Stimulated activated CD4-positive, alpha-beta T cell treated with anti-CD3 and anti-CD28 coated beads, Interleukin-4, amount 100 ng/mL, for 1 hour (primary cell): ENCODE measurements around the gene RFC5.
"Not testable (repeated sequence)": the region's sequence is repeated elsewhere in the genome, so short reads cannot be mapped to it uniquely, and the experiment has no call there.

Experiments used
- DNase-seq: peaks from one replicate; pipeline ENCODE4 v3.0.0-alpha.2; 2020

The RFC5 gene

DNA sequence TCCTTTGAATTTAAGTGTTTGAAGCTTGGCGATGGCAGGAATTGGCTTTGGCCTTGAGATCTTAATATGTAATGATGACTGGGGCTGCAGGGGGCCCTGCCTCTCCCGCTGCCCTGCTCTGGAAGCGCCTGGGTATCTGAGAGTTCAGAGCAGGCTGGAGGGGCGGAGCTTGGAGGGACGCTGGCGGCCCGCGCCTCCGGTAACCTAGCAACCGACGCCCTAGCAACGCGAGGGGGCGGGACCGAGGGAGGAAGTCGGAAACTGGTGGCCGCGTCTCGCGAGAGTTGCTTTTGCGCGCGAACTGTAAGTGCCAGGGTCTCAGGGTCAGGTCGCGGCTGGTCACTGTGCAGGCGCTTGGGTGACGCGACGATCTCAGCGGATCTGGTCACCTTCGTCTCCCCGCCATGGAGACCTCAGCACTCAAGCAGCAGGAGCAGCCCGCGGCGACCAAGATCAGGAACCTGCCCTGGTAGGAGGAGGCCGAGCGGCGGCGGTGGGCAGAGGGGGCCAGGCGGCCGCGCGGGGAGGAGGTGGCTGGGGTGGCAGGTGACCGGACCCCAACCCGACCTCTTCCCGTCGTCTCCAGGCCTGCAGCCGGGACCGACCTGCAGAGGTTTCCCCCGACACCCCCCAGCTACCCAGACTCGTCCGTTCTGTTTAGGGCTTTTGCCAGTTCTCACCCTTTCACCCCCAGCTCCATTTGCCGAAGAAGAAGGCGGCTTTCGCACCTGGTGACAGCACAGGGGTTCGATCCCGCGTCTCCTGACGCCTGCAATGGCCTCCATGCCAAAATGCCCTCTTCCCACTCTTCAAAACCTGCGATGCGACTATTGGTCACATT is at the start of gene RFC5:
Gene RFC5, plus strand, starts transcription at position 280 of the 841 bp plus-strand sequence. Its CDS starts 125 bp downstream, at position 405.
- peak; percentile 99 for DNase-seq

DNA sequence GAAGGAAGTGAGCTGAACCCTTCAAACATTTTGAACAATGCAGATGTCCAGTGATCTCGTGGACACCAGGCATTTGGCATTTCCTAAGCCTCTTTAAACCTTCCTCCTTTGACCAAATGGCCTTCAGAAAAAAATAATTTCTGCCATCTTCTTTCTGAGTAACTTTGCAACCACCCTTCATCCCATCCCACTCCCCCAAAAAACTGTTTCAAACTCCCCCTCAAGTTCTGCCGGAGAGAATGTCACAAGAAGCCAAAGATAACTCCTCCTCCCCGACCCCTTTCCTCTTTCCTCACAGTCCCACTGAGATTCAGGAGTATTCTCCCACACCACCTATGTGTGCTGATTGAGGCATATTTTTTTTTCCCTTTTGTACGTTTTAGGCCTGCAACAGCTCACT is 49.5 kb upstream of the RFC5 start:
- DNase-seq: no peak

GRCh38 chr12:117967512-117967911 is 49.0 kb upstream of the RFC5 start:
- no peak for DNase-seq

DNA sequence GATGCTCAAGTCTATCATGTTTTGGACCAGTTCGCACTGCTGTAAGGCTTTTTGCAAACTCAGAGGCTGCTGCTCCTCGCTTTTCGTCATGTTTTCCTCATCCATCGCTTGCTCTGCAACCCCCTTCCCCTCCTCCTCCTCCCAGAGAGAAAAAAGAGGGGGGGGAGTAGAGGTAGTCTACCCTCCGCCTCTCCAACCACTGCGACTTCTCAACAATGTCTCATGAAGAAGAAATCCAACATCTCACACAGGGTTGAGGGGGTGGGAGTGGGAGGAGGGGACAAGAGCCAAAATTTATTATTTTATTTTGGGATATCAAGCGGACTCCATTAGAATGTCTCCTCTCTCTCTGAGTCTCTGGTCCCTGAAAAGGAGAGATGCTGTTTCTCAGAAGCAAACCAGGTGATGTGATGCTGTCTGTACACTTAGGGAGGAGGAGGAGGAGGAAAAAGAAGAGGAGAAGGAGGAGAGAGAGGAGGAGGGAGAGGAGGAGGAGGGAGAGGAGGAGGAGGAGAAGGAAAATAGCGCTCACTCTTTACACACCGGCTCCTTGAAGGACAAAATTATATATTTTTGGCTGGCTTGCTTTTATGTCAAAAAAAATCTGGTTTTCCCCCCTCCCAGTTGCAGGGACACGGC is 48.2 kb upstream of the RFC5 start:
- DNase-seq: no peak

DNA sequence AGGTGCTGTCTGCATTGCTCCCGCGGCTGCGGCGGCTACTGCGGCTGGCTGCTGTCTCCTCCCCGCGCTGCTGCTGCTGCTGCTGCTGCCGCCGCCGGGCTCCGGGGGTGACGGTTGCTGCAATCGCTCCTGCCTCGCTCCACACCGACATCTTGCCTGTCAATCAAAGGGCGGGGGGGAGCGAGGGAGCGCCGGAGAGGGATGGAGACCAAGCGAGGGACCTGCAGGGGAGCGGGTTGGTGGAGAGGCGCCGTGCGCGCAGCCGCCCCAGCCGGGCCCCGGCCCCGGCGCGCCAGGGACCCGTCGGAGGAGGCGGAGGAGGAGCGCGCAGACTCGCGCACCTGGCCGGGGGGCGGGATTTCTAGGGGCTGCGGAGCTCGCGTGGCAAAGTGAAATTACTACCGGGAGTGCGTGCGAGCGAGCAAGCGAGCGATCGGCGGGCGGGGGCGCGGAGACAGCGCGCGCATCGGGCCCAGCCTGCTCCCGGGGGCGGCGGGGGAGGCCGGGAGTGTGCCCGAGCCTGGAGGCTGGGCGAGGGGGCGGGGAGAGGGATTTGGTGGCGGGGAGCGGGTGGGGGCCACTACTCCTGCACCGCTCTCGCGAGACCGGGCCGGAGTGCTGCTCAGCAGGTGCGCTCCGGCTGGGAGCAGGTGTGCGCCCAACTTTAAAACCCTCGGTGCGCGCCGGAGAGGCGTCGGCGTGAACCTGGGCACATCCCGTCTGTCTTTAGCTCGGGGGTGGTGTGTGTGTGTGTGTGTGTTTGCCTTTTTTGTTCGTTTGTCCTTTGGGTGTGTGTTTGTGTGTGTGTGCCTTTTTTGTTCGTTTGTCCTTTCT is 47.5 kb upstream of the RFC5 start, which contains the start of gene KSR2:
Gene KSR2, minus strand, starts transcription at position 165 of the 834 bp plus-strand sequence. CDS start 735 bp downstream, outside the sequence.
- DNase-seq: peak; percentile 62

GRCh38 chr12:117970334-117970733 is 46.2 kb upstream of the RFC5 start:
- no peak for DNase-seq

GRCh38 chr12:117972301-117972700 is 44.2 kb upstream of the RFC5 start:
- no peak for DNase-seq

DNA sequence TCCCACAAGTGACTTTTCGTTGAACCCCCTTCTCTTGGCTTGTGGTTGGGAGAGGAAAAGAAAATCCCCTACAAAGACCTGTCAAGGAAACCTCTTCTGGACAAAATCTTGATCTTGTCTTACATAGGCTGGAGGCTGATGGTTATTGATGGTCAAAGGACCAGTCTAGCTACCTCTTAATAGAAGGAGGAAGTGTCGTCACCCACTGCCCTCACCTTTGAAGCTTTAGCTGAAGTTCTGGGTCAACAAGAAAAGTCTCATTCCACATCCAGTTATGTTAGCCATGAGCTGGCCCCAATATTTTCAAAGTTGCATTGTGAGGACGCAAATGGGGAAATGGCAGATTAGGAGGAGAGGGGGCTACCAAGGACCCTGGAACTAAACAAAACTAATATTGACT is 41.5 kb upstream of the RFC5 start:
- no peak for DNase-seq

GRCh38 chr12:117977373-117977772 is 39.1 kb upstream of the RFC5 start:
- DNase-seq: no peak

DNA sequence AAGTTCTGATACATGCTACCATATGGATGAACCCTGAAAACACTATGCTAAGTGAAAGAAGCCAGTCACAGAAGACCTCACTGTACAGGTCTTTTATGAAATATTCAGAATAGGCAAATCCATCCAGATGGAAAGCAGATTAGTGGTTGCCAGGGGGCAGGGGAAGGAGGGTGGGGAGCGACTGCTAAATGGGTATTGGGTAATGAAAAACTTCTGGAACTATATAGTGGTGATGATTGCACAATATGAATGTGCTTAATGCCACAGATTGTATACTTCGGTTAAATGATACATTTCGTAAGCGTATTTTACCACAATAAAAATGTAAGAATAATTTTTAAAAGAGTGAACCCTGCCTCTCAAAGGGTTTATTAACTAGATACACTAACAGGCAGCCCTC is 35.9 kb upstream of the RFC5 start:
- no peak for DNase-seq

DNA sequence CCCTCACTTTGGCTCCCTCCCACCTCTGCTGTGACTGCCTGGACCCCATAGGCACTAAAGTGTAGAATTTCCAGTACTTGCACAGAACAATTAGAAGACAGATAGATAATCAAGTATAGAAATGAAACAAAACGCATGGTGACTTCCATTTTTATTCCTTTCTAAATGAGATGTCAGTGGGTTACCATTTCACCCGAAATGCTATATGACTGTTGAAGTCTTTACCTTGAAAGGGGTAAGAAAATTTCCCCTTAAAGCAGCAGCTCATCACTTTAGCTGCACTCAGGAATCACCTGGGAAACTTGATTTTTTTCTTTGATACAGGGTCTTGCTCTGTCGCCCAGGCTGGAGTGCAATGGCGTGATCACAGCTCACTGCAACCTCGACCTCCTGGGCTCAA is 35.2 kb upstream of the RFC5 start:
- no peak for DNase-seq

DNA sequence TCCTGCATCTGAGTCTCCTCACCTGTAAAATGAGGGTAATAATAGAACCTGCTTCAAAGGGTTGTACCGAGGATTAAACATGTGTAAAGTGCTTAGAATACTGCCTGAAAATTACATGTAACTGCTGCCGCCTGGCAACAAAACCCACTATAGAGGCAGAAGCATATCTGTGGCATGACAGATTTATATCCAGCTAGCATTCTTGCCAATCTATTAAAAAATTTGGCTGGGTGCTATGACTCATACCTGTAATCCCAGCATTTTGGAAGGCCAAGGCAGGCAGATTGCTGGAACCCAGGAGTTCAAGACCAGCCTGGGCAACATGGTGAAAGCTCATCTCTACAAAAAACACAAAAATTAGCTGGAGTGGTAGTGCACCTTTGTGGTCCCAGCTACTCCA is 31.3 kb upstream of the RFC5 start:
- no peak for DNase-seq

GRCh38 chr12:117986705-117987469 is 29.6 kb upstream of the RFC5 start:
- DNase-seq: no peak

GRCh38 chr12:117994551-117995438 is 21.7 kb upstream of the RFC5 start:
- DNase-seq: no peak

DNA sequence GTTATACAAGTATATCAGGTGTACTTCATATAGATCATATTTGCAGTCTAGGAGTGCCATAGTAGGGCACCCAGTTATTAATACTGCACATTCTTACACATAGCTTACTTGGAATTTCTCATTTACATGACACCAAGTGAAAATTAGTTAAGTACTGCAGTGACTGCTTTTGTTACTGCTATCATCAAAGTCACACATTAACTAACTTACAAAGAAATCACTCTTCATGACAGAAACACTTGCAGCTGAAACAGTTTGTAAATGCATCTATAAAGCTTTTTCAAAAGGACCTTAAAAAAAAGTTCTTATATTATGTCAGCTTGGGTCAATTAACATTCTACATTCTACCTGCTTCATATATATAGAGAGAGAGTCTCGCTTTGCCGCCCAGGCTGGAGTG is 17.8 kb upstream of the RFC5 start:
- DNase-seq: no peak

DNA sequence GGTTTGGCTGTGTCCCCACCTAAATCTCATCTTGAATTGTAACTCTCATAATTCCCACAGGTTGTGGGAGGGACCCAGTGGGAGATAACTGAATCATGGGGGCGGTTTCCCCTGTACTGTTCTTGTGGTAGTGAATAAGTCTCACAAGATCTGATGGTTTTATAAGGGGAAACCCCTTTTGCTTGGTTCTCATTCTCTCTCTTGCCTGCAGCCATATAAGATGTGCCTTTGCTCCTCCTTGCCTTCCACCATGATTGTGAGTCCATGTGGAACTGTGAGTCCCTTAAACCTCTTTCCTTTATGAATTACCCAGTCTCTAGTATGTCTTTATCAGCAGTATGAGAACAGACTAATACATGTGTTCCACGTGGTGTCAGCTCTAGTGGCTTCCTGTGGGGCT is 16.7 kb upstream of the RFC5 start:
- not testable (repeated sequence) for DNase-seq

DNA sequence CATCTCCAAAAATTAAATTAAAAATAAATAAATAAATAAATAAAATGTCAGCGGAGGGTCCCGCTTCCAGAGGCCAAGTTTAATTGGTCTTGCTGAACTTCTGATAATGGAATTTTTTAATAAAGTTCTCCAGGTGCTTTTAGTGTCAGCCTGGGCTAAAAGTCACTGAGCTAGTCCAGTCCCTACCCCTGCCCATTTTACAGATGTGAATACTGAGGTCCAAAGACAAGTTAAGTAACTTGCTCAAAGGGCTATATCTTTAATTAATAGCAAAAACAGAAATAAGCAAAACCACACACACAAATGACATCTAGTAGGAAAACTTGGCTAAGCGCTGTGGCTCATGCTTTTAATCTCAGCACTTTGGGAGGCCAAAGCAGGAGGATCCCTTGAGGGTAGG is 5.6 kb upstream of the RFC5 start:
- no peak for DNase-seq

DNA sequence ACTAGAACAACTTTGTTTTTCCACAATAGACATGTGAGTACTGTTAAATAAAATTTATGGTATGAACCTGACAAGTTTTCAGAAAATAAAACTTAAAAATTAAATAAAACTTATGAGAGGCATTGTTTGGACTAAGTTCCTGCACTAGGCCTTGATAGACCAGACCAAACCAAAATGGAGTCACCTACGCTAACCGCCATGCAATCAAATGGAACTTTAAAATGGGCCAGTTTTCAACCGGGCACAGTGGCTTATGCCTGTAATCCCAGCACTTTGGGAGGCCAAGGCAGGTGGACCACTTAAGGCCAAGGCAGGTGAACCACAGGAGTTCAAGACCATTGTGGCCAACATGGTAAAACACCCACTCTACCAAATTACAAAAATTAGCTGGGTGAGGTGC is 5.1 kb upstream of the RFC5 start:
- DNase-seq: no peak

DNA sequence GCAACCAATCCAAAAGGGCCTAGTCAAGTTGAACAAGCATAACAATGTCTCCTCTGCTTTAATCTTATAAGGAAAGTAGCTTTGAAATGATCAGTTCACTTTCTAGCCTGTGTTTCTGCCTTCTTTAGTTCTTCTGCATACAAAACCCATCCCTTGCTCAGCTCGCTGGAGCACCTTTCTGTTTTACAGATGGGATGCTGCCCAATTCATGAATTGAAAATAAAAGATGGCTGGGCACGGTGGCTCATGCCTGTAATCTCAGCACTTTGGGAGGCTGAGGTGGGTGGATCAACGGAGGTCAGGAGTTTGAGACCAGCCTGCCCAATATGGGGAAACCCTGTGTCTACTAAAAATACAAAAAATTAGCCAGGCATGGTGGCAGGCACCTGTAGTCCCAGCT is 4.5 kb upstream of the RFC5 start:
- DNase-seq: no peak

DNA sequence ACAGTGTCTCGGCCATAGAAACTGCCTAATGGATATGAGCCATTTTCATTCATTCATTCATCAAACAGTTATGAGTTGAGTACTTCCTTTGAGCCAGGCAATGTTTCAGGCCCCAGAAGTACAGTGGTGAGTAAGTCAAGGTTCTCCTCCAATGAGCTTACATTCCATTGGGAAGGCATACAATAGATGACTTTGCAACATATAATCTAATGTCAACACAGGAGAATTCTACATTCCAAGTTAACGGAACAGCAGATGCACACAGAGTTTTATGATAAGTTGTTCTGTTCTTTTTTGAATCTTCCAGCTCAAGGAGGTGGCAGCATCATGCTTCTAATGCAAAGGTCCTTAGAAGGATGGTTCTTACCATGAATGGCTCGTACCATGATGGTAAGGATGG is 3.2 kb upstream of the RFC5 start:
- DNase-seq: no peak

DNA sequence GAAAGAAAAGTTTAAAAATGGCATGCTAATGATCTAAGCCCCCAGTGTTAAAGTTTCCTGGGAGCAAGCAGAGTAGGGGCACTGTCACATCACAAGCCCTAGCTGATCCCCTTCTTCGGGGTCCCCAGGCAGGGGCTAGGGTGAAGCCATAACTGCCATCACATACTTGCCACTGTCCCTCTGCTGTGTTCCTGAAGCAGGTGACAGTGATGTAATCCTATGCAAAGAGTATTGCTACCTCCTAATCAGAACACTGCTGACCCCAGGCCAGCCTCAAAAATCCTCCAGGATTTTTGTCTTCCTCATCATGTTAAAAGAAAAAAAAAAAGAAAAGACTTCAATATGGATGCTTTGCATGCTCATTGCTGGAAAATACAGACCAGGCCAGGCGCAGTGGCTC is 1.2 kb upstream of the RFC5 start:
- DNase-seq: no peak

DNA sequence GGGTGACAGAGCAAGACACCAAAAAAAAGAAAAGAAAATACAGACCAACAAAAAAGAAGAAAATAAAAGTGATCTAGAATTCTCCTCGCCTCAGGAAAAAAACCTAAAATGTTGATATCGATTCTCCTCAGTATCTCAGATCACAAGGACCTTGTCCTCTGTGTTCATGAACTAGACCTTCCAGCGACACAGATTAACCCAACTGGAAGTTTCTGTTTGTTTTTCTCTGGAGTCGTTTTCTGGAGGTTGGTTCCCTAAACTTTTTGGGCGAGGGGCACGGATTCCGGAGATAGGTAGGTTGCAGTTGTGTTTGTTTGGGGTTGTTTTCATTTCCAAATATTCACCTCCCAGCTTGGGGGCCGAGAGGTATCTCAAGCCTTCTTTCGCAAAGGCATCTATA is 559 bp upstream of the RFC5 start:
- DNase-seq: no peak
